Mesenteric fat pad (tissue), 1 donor: Measurements from ENCODE around the gene ARHGEF7. TPM values are rescaled to one million over a fixed set of nuclear protein-coding genes. Genes with fewer than 3 reads are reported as not detected.
"Not testable (repeated sequence)": the region's sequence is repeated elsewhere in the genome, so short reads cannot be mapped to it uniquely, and the experiment has no call there.

Experiments used
- DNase-seq: peaks from one replicate; pipeline ENCODE4 v3.0.0-alpha.2; 2020; ENCODE audit warnings: low spot score
- total RNA-seq: library from RNA; stranded (reverse); fragmentation: NEBNext Ultra II Directional; extraction: Animal tissue kit (Norgen Biotek cat#: 25700); gene quantifications from one replicate; pipeline ENCODE4 v1.2.1, GENCODE V29; 2021
- donor health status: DM: yes; HTN: yes; CAD: no.

Gene ARHGEF7
- total RNA-seq, 1 donor from 2014 or later = 95.6 TPM

DNA sequence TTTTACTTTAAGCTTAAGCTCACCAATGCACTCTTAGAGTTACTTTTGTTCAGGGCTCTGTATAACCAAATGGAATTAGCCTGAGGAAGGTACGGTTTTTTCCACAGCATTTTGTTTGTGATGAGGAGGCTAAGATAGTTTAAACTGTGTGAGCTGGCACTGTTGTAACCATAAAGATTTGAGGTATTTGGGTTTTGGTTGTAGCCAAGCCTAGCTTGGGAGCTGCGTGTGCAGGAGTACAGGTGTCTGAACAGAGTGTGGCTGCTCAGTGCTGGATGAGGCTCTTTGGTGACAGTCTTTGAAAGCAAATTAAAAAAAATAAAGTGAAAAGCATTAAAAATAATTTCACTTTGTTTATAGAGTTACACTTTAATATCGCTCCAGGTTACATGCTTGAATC is 56.0 kb downstream of the ARHGEF7 start:
- DNase-seq = no peak

GRCh38 chr13:111171629-111172028 is 56.5 kb downstream of the ARHGEF7 start:
- no peak for DNase-seq

- DNase-seq = no peak
Observed at GRCh38 chr13:111174377-111175114, 59.4 kb downstream of the ARHGEF7 start.

GRCh38 chr13:111175372-111175771 is 60.3 kb downstream of the ARHGEF7 start:
- DNase-seq = no peak

GRCh38 chr13:111175935-111176334 is 60.8 kb downstream of the ARHGEF7 start:
- no peak for DNase-seq

DNA sequence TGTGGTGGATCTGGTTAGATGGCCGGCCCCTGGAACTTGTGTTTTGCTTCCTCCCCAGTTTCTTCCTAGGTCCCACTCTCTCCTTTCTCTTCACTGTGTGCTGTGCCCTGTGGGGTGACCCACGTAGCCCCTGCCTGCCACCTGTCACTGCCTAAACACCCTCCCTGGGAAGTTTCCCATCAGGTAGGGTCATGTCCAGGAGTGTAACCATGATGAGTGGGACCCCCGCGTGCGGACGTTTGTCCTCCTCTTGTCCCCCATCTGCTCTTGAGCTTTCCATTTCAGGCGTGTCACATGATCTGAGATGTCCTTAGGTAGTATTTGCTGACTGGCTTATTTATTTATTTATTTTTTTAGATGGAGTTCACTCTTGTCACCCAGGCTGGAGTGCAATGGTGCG is 61.3 kb downstream of the ARHGEF7 start:
- no peak for DNase-seq

DNA sequence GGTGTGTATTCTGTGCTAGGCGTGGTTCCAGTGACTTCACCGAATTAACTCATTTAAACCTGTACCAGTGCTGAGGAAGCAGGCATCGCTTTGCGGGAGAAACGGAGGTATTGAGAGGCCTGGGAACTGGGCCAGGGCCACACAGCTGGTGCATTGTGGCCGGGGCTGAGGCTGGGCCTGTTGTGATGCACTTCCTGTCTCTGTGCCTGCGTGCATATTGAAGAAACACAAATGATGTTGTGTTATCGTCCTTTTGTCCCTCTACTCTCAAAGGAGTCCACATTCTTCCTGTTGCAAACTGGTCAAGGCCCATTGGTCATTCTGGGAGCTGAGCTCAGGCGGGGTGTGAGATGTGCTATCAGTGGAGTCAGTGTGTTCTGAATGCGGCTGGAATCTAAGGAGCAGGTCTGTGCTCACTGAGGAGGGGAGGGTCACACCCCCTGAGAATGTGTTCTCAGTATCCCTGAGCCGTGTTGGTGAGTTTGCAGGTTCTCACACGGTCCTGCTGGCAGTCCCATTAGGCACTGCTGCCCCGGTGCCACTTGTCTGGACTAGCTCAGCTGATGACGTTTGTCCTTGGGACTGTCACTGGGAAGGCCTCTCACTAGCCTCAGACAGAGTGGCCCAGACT is 62.1 kb downstream of the ARHGEF7 start:
- no peak for DNase-seq

DNA sequence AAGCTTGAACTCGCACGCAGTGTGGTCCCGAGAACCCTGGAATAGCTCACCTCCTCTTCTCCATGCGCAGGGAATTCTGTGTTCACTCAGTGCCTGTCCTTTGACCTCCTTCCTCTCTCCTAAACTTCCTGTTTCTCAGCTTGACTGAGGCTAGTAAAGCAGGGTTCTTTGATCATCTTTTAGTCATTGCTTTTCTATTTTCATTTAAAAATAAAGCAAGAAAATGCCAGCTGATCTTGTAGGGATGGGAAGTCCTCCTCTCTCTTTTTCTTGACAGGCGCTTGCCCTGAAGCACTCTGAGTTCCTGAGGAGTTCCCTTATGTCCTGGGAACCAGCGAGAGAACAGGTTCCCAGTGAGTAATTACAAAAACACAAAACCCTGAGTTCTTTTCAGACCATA is 62.8 kb downstream of the ARHGEF7 start:
- DNase-seq = no peak

GRCh38 chr13:111178402-111178801 is 63.3 kb downstream of the ARHGEF7 start:
- no peak for DNase-seq

DNA sequence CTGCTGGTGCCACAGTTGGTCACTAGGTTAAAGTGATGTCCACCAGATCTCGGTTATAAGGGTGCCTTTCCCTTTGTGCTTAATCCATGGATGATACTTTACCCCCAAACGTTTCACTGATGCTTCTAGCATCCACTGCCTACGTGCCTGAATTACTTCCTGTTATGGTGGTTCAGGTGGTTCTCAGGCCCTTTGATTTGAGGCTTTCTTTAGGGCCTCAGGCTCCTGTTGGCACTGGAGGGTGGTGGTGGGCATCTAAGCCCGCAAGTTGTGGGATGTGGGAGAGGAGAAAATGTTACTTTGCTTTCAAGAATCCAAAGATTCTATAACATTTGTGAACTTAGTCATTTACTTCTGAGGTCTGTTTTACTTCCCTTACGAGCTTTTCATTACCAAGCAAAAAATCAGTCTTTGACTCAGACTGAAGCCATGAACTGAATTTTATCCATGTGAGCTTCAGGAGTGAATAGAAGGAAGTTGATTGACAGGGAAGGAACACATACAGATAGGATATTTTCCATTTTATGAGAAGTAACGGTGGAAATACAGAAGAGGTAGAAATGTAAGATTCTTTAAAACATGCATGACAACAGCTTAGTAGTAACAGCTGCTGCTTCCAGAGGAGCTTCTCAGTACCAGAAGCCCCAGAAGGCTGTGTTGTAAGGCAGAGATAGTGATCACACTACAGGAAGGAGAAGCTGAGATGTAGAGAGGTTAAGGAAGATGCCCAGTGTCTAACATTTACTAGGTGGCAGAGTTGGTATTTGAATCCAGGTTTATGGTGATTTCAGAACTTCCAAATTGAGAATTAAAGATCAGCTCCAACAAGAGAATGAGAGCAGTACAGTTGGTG is 65.0 kb downstream of the ARHGEF7 start:
- DNase-seq = no peak

DNA sequence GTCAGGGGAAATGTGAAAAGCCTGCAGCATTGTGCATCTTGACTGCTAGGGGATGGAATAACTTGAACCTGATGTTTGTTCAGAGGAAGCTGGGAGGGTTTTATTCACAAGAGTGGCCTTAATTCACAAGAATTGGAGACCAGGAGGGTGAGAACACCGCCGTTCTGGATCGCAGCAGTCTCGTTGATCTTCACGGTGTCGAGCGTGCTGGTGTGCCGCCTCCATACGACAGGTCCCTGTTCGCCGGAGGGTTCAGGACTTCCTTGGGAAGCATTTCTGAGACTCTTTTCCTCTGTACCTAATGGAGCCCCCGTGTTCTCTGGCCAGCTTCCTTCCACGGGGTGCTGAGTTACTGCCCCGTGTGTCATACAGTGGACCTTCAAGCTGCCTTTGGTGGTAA is 66.9 kb downstream of the ARHGEF7 start:
- DNase-seq = no peak

GRCh38 chr13:111183087-111183645 is 68.1 kb downstream of the ARHGEF7 start:
- no peak for DNase-seq

DNA sequence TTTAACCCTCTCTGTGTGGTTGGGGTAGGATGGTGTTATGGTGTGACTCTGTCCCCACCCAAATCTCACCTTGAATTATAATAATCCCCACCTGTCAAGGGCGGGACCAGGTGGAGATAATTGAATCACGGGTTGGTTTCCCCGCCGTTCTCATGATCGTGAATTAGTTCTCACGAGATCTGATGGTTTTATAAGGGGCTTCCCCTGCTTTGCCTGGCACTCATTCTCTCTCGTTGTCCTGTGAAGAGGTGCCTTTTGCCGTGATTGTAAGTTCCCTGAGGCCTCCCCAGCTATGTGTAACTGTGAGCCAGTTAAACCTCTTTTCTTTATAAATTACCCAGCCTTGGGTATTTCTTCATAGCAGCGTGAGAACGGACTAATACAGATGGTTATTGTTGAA is 68.8 kb downstream of the ARHGEF7 start:
- DNase-seq = no peak

DNA sequence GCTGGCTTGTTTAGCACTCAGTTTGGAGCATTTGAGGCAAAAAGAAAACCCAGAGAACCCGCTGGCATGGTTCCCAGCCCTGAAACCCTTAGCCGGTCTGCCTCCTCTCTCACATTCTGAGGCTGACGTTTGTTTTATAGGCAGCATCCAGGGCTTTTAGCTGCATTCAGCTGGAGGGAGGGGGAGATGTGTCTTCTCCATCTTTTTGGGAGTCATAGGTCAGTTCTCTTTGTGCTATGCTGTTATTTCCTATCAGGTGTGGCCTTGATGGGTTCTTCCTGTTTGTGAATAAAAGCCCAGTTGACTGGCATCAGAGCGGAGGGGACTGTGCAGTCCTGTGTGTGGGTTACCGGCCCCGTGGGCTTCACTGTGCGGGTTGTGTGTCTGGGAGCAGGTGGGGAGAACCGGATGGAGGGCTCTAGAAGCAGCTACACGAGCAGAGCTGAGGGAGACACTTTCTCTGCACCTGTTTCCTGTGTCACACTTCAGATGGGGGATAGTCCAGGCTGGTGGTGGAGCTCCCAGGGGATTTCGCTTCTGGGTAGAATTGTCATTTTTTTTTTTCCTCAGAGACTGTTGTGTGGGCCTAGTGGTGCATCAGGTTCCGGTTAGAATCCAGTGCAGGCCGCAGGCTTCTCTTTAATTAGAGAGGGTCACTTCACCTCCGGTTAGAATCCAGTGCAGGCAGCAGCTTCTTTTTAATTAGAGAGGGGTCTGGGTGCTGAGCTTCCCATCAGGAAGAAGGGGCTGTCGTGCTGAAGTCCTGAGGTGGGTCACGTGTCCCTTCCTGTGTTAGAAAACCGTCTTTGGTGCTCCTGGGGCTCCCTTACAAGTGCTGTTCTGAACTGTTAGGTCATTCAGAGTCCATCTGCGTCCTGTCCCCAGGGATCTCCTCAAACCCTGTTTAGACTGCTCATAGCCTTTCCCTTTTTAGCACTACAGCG is 69.6 kb downstream of the ARHGEF7 start:
- DNase-seq = no peak

- DNase-seq = no peak
Observed at GRCh38 chr13:111186305-111186935, 71.3 kb downstream of the ARHGEF7 start.

DNA sequence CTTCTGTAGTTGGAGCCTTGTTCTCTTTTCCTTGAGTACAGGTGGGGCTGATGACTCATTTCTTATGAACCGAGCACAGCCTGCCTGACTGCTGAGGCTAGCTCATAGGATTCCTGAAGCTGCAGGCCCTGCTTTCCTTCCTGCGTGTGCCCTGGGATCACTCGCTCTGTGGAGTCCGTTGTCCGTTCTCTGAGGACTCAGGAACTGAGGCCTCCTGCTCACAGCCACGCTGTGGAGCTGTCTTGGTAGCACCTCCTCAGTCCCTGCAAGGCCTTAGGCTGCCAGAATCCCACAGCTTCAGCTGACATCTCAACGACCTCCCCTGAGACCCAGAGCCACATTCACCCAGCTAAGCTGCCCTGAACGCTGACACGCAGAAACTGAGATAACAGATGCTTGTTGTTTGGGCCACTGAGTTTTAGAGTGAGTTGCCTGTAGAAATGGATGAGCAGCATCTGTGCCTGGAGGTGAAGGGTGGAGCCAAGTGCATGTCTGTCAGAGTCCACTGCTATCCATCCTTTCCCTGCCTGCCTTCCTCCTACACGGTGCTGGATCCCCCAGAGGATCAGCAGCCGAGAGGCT is 72.9 kb downstream of the ARHGEF7 start:
- DNase-seq = no peak

GRCh38 chr13:111189064-111189505 is 74.0 kb downstream of the ARHGEF7 start:
- DNase-seq = not testable (repeated sequence)

- not testable (repeated sequence) for DNase-seq
Observed at GRCh38 chr13:111189516-111189915, 74.4 kb downstream of the ARHGEF7 start.

- DNase-seq = not testable (repeated sequence)
Observed at GRCh38 chr13:111193223-111193622, 78.1 kb downstream of the ARHGEF7 start.

DNA sequence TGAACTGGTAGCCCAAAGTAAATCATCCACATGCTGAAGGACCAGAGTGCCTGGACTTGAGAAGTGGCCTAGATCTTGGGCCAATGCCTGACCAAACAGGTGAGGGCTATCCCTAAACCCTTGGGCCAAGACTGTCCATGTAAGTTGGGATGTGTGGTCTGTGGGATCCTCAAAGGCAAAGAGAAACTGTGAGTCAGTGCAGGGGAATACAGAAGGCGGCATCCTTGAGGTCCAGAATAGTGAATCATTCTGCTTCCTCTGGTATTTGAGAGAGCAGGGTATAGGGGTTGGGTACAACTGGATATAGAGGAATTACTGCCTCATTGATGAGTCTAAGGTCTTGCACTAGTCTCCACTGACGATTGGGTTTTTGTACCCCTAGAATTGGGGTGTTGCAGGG is 79.5 kb downstream of the ARHGEF7 start:
- not testable (repeated sequence) for DNase-seq
